GM18498 (cell line): ENCODE data around the gene KDM2A.

ENCODE experiments used
- ATAC-seq: cut with Tn5 transposase; IDR thresholded peaks from one replicate; pipeline ENCODE4 v1.9.1; 2021; ENCODE audit warnings: mild to moderate bottlenecking, moderate library complexity; ENCODE audit not compliant: unreplicated experiment

Gene KDM2A

GRCh38 chr11:67271205-67271540 is 152.1 kb downstream of the KDM2A start:
- ATAC-seq, result no peak

GRCh38 chr11:67271541-67272284 is 152.7 kb downstream of the KDM2A start:
- no peak for ATAC-seq

- no peak for ATAC-seq
These were observed 153.5 kb downstream of the KDM2A start for GRCh38 chr11:67272327-67273259.

- ATAC-seq, result no peak
These were observed 154.4 kb downstream of the KDM2A start for GRCh38 chr11:67273260-67273990.

- ATAC-seq, result no peak
These were observed 155.9 kb downstream of the KDM2A start for GRCh38 chr11:67274768-67275605.

- ATAC-seq, result no peak
These were observed 156.7 kb downstream of the KDM2A start for GRCh38 chr11:67275606-67276409.

- peak; percentile 20 for ATAC-seq
These were observed 157.7 kb downstream of the KDM2A start for GRCh38 chr11:67276781-67277230.

GRCh38 chr11:67277231-67277961 is 158.3 kb downstream of the KDM2A start:
- peak; percentile 82 for ATAC-seq

GRCh38 chr11:67278135-67278938 is 159.3 kb downstream of the KDM2A start:
- ATAC-seq, result no peak

- ATAC-seq, result no peak
These were observed 160.0 kb downstream of the KDM2A start for GRCh38 chr11:67278939-67279588.

GRCh38 chr11:67279589-67280340 is 160.7 kb downstream of the KDM2A start:
- ATAC-seq, result no peak

GRCh38 chr11:67280341-67280787 is 161.3 kb downstream of the KDM2A start:
- no peak for ATAC-seq

- no peak for ATAC-seq
These were observed 161.9 kb downstream of the KDM2A start for GRCh38 chr11:67280788-67281551.

GRCh38 chr11:67281552-67282150 is 162.6 kb downstream of the KDM2A start:
- no peak for ATAC-seq

- ATAC-seq, result no peak
These were observed 163.3 kb downstream of the KDM2A start for GRCh38 chr11:67282155-67282875.
